ENCODE data around the gene CLTCL1.

- TF ChIP-seq POLR2A (IDR thresholded peaks at IDR 0.05) (no peak), CTCF (IDR thresholded peaks at IDR 0.05) (no peak), POLR2AphosphoS5 (IDR thresholded peaks at IDR 0.05; ENCODE audit: insufficient read depth in 1 of 2, low read depth in 1 of 2) (no peak)
Measured at GRCh38 chr22:19131685-19132015, 159.9 kb downstream of the CLTCL1 start.
